Measurements from ENCODE around the gene FNTB.

DNA sequence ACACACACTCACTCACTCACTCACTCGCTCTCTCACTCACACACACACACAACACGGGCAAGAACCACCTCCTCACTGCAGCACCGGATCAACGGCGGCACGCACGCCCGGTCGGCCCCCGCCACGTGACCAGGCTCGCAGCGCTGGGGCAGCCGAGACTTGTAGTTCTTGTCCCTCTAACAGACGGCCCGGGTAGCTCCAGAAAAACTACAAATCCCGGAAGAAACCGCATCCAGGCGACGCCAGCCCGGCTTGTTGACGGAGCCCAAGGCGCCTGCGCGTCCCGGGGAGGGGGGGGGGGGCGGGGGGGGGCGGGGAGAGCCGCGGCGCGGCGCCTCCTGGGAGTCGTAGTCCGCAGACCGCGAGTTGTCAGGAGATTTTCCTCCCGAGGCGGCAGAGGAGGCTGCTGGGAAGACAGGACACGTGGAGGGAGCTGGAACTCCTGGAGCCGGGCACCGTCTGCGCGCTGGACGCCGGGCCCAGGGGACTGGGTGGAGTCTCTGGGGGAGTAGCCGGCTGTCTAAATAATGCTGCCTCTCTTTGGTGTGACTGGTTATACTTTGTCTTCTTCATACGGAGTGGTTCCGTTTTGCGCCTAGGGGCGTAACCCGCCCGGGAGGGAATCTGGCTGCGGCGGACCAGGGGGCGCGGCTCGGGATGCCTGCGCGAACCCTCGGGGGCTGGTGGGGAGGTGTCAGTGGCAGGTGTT lies 115.9 kb downstream of the FNTB start, which contains the start of gene MAX:
- TF ChIP-seq, protein P1, sequence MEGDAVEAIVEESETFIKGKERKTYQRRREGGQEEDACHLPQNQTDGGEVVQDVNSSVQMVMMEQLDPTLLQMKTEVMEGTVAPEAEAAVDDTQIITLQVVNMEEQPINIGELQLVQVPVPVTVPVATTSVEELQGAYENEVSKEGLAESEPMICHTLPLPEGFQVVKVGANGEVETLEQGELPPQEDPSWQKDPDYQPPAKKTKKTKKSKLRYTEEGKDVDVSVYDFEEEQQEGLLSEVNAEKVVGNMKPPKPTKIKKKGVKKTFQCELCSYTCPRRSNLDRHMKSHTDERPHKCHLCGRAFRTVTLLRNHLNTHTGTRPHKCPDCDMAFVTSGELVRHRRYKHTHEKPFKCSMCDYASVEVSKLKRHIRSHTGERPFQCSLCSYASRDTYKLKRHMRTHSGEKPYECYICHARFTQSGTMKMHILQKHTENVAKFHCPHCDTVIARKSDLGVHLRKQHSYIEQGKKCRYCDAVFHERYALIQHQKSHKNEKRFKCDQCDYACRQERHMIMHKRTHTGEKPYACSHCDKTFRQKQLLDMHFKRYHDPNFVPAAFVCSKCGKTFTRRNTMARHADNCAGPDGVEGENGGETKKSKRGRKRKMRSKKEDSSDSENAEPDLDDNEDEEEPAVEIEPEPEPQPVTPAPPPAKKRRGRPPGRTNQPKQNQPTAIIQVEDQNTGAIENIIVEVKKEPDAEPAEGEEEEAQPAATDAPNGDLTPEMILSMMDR (IDR thresholded peaks at IDR 0.05; ENCODE audit: poor library complexity) = no peak
- no peak for TF ChIP-seq EZH2phosphoT487 (IDR thresholded peaks at IDR 0.05; ENCODE audit: low read depth, severe bottlenecking, unreplicated experiment)

All from hepatocyte (in vitro differentiated cells).